Inferior parietal cortex (tissue), 1 donor: Measurements from ENCODE around the gene CCNO.

Experiments used
- DNase-seq: peaks from one replicate; pipeline ENCODE4 v3.0.0-alpha.2; 2016; ENCODE audit errors: extremely low spot score

CCNO gene

GRCh38 chr5:55232985-55233928, at the start of gene CCNO:
Gene CCNO (minus strand): TSS chr5:55233608. CDS start chr5:55233523, 85 bp downstream.
- DNase-seq, result peak; percentile 36

DNA sequence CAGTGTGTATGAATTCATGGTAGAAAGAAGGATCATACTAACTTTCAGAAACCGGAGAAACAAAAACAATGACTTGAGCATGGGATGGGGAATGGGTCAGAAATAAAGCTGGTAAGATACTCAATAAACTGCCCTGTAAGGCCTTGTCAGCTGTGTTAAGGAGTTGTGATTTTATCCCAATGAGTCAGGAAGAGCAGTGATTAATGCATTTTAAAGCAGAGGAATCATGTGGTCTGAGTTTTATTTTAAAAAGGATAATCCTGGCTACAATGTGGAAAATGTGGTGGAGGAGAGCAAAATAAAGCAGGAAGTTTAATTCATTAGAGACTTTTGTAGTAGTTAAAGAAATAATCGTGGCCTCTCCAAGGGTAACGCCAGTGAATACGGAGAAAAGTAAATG, 45.4 kb upstream of the CCNO start:
- DNase-seq, result no peak

- DNase-seq, result no peak
These were observed 43.4 kb upstream of the CCNO start for GRCh38 chr5:55276771-55277170.

GRCh38 chr5:55258339-55258738, 24.9 kb upstream of the CCNO start:
- DNase-seq, result no peak

GRCh38 chr5:55254802-55255201, 21.4 kb upstream of the CCNO start:
- no peak for DNase-seq

DNA sequence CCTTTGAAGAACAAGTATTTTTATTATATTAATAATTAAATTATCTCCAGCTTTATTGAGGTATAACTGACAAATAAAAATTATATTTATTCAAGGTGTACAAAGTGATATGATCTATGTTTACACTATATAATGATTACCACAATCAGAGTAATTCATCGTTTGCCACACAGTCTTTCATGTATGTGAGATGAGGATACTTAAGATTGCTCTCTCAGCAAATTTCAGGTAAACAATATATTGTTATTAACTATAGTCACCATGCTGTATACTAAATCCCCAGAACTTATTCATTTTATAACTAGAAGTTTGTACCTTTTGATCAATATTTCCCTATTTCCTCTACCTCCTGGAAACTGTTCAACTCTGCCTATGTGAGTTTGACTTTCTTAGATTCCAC, 16.7 kb upstream of the CCNO start:
- no peak for DNase-seq

DNA sequence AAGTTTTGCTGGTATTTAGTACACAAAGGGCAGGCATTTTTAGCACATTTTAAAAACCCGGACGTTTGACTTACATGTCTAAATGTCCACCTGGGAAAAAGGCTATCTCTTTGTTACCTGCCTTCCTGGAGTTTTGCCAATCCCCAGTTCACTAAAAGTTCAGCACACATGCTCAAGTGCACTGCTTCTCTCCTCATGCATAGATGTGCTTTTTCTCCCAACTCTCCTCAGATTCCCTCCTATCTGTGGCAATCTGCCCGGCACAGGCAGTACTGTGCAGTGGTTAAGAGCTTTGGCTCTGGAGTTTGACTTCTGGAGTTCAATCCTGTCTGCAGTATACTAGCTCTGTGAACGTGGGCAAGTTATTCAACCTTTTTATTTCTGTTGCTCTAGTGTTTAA, 8.3 kb upstream of the CCNO start:
- no peak for DNase-seq

GRCh38 chr5:55236800-55237199, 3.4 kb upstream of the CCNO start:
- DNase-seq, result no peak

DNA sequence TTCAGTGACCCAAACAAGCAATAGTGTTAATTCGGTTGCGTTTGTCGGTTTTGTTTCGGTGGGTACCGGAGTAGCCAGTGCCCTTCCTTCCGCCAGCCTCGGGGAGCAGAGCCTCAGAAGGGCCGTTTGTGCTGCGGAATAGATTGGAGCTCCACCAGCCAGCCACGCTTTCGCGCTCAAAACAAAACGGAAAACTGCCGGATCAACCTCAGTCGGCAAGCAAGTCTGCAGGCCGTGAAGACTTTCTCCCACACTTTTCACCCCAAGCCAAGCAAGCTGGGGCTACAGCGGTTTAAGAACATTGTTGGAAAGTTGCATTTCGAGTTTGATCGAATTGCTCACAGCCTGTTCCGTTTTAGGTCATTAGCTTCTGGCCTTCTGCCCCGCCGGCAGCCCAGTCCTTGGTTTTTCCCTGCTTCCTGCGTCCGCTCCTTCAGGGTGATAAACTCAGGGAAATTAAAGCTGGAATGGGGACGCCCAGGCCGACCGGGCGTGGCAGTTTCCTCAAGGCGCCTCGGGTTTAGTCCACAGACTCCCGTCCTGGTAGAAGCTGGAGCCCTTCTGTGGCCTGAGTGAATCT, 803 bp upstream of the CCNO start:
- DNase-seq, result peak; percentile 7

DNA sequence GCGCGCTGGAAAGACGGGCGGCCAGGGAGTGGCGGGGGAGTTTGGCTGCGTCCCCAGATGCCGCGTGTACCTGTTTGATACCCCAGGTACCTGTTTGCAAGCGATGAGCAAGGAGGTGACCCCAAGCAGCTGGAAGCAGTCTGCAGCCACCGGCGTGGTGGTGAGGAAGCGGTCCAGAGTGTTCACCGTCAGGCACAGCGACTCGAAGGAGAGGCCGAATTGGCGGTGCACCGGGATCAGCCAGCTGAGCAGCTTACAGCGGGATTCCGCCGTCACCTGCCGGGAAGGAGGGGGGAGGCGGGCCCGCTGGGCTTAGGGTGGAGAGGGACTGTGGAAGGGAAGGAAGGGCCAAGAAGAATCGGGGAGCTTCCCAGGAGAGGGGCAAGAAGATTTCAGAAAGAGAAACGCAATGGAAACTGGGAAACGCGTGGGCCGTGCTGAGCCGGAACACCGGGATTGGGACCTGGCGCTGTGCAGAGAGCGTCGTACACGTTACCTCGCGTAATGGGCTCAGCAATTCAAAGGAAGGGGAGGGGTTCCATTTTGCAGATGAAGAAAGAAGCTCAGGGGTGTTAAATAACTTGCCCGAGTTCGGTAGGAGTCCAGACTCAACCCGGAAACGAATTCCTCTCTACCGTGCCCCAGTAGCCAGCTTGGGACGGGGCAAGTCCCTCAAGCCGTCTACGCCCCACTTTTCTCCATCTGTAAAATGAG, 980 bp downstream of the CCNO start:
- DNase-seq, result peak; percentile 19

GRCh38 chr5:55231919-55232270, 1.5 kb downstream of the CCNO start:
- peak; percentile 9 for DNase-seq

- no peak for DNase-seq
These were observed 2.1 kb downstream of the CCNO start for GRCh38 chr5:55231029-55231918.

DNA sequence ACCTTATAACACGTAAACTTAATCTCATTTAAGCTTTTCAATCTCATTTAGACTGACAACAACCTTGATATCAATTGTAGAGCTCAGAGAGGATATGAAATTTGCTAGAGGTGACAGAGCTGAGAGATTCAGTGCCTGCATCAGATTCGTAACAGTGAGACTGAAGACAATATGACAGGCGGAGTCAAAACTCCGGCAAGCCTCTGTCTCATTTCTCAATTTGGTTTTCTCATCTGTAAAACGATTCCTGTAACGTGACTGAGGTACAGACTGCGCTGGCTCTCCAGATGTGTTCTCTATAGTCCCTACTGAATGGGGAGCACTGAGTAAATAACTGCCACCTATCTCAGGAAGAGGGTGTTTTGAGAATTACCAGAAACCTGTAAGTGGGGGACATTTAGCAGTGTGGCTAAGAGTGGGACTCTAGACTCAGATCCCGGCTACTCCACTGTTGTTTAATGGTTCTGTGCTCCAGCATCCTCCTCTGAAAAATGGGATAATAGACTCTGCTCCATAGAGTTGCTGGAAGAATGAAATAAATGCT, 3.2 kb downstream of the CCNO start:
- no peak for DNase-seq

- DNase-seq, result no peak
These were observed 5.6 kb downstream of the CCNO start for GRCh38 chr5:55227664-55228430.

DNA sequence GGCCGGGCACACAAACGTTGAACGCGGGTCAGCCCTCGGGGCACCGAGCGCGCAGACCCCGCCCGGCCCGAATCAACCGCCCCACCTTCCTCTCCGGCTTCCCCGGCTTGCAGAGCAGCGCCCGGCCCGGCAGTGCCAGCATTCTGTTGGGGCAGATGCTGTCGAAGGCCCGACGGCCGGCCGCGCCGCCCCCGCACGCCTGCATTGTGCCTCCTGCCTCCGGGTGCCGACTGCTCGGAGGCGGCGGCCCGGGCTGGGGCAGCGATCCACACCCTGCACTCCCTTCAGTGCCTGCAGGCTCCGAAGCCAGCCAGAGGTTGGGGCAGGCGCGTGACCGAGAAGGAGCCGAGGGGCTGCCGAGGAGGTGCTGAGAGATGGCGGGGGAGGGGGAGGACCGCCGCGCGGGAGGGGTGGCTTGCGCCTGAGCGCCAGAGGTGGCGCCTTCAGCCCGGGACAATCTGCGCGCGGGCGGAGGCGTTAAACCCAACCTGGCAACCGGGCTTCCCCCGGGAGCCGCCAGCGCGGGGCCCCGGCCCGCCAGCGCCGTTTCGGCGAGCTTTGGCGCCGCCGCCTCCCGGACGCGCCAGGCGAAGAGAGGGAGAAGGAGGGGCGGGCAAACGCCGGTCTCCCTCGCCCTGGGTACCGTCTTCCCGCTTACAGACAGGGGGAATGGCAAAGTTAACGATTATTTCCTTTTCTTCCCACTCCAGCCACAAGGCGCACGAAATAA, 6.3 kb downstream of the CCNO start, which contains the start of gene MCIDAS:
TSS of gene MCIDAS (minus strand) at position 382 of the 730 bp plus-strand sequence. CDS start at position 205, 177 bp downstream.
- DNase-seq, result no peak

GRCh38 chr5:55226027-55226933, 7.1 kb downstream of the CCNO start:
- peak; percentile 21 for DNase-seq

DNA sequence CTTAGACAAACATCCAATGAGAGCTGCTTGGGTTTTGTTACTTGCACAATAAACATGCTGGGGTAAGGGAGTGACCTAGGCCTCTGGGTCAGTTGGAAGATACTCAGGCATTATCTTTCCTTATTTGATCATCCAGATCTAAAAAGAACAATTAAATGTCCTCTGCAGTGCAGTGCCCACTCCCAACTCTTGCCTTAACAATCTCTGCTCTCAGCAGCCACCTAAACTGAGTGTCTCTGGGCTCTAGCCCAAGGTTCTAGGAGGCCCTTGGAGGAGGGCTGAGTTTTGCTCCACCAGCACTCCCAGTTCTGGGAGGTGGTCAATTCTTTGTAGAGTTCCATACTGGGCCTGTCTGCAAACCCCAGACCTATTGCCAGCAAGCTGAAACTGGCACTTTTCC, 8.1 kb downstream of the CCNO start:
- no peak for DNase-seq

- DNase-seq, result no peak
These were observed 9.6 kb downstream of the CCNO start for GRCh38 chr5:55223812-55224240.
